RWPE2 (cell line): ENCODE data around the gene CHGA.

ENCODE experiments used
- ATAC-seq: fragments of 200-7000 bp; cut with Tn5 transposase; 3 replicates; pipeline ENCODE4 v1.9.1; 2021; ENCODE audit warnings: low read depth
- DNase-seq: peaks from one replicate; pipeline ENCODE4 v3.0.0-alpha.2; 2020; ENCODE audit warnings: low spot score
- H3K27ac ChIP-seq: fragments of 450-650 bp; 2 replicates; pipeline ENCODE4 v1.5.1; 2017; ENCODE audit warnings: mild to moderate bottlenecking; ENCODE audit not compliant: poor library complexity, severe bottlenecking
- H3K27me3 ChIP-seq: fragments of 250-450 bp; sonication (Bioruptor Pico); 2 replicates; pipeline ENCODE4 v1.5.1; 2021; ENCODE audit warnings: mild to moderate bottlenecking, moderate library complexity; ENCODE audit not compliant: insufficient read depth, poor library complexity, severe bottlenecking
- H3K36me3 ChIP-seq: fragments of 250-450 bp; sonication (Bioruptor Pico); 2 replicates; pipeline ENCODE4 v1.5.1; 2020; ENCODE audit warnings: low read depth, mild to moderate bottlenecking, moderate library complexity
- H3K4me1 ChIP-seq: fragments of 250-450 bp; sonication (Bioruptor Pico); 2 replicates; pipeline ENCODE4 v1.5.1; 2021; ENCODE audit warnings: mild to moderate bottlenecking, moderate library complexity; ENCODE audit not compliant: insufficient read depth, poor library complexity, severe bottlenecking
- H3K4me3 ChIP-seq: fragments of 250-450 bp; sonication (Bioruptor Pico); 2 replicates; pipeline ENCODE4 v1.5.1; 2021; ENCODE audit warnings: mild to moderate bottlenecking, moderate library complexity; ENCODE audit not compliant: severe bottlenecking
- H3K9me3 ChIP-seq: fragments of 250-450 bp; sonication (Bioruptor Pico); 2 replicates; pipeline ENCODE4 v1.5.1; 2021; ENCODE audit warnings: mild to moderate bottlenecking, moderate library complexity; ENCODE audit not compliant: severe bottlenecking
- CTCF ChIP-seq: fragments of 450-650 bp; IDR thresholded peaks from one replicate; pipeline ENCODE4 v1.5.1; 2017; ENCODE audit warnings: mild to moderate bottlenecking, moderate library complexity; ENCODE audit not compliant: poor library complexity, severe bottlenecking

Gene CHGA

GRCh38 chr14:92922155-92922735 is 705 bp upstream of the CHGA start:
- TF ChIP-seq CTCF, result no peak
- Histone ChIP-seq H3K27ac (no peak overlapping the region), H3K27me3 (peaks cover 23% of the 10 kb centered on the region), H3K4me1 (peaks cover 16% of the 10 kb centered on the region), H3K9me3 (no peaks in the 10 kb centered on the region), H3K4me3 (no peak overlapping the region), H3K36me3 (no peaks in the 10 kb centered on the region)
- ATAC-seq (no peak), DNase-seq (no peak)

GRCh38 chr14:92923744-92924103 is 774 bp downstream of the CHGA start:
- H3K4me3 ChIP-seq, result no peak overlapping the region
- no peak overlapping the region for H3K27ac ChIP-seq
- ATAC-seq, result no peak
- no peak for DNase-seq
- H3K9me3 ChIP-seq, result no peaks in the 10 kb centered on the region
- no peak for TF ChIP-seq CTCF
- peaks cover 21% of the 10 kb centered on the region for H3K4me1 ChIP-seq
- peaks cover 19% of the 10 kb centered on the region for H3K27me3 ChIP-seq
- H3K36me3 ChIP-seq, result no peaks in the 10 kb centered on the region

- Histone ChIP-seq H3K36me3 (no peaks in the 10 kb centered on the region), H3K27me3 (peaks cover 18% of the 10 kb centered on the region), H3K4me1 (peaks cover 21% of the 10 kb centered on the region), H3K9me3 (no peaks in the 10 kb centered on the region), H3K27ac (no peak overlapping the region), H3K4me3 (no peak overlapping the region)
- ATAC-seq, result no peak
- TF ChIP-seq CTCF, result no peak
- DNase-seq, result no peak
Observed at GRCh38 chr14:92924247-92924646, 1.3 kb downstream of the CHGA start.

- ATAC-seq (no peak), DNase-seq (no peak)
- Histone ChIP-seq H3K27ac (no peak overlapping the region), H3K27me3 (peaks cover 15% of the 10 kb centered on the region), H3K4me3 (no peak overlapping the region), H3K36me3 (no peaks in the 10 kb centered on the region), H3K9me3 (no peaks in the 10 kb centered on the region), H3K4me1 (peaks cover 21% of the 10 kb centered on the region)
- no peak for TF ChIP-seq CTCF
Observed at GRCh38 chr14:92925446-92925845, 2.5 kb downstream of the CHGA start.

- no peaks in the 10 kb centered on the region for H3K36me3 ChIP-seq
- ATAC-seq, result peak; percentile 88
- no peak overlapping the region for H3K4me3 ChIP-seq
- no peak for TF ChIP-seq CTCF
- no peaks in the 10 kb centered on the region for H3K9me3 ChIP-seq
- peaks cover 11% of the 10 kb centered on the region for H3K27me3 ChIP-seq
- DNase-seq, result no peak
- peak overlapping the region; percentile 47 for H3K27ac ChIP-seq
- H3K4me1 ChIP-seq, result peaks cover 27% of the 10 kb centered on the region
Observed at GRCh38 chr14:92926180-92926845, 3.4 kb downstream of the CHGA start.
